Mucosa of descending colon (tissue), 3 donors: Measurements from ENCODE around the gene DNAH11. TPM values are rescaled to one million over a fixed set of nuclear protein-coding genes. Genes with fewer than 3 reads are reported as not detected.

Experiments
- ATAC-seq: fragments of 200-7000 bp; cut with Tn5 transposase; one replicate; pipeline ENCODE4 v1.9.1; 2020; ENCODE audit warnings: mild to moderate bottlenecking, moderate library complexity
- DNase-seq, 3 donors: peaks; one replicate each; pipeline ENCODE4 v3.0.0-alpha.2; 2020
- H3K36me3 ChIP-seq: fragments of 200-600 bp; one replicate; pipeline ENCODE4 v1.8.0; 2021; ENCODE audit warnings: low read depth, mild to moderate bottlenecking
- H3K4me1 ChIP-seq: fragments of 200-600 bp; one replicate; pipeline ENCODE4 v1.8.0; 2021; ENCODE audit warnings: low read depth, mild to moderate bottlenecking
- H3K4me3 ChIP-seq: fragments of 200-600 bp; one replicate; pipeline ENCODE4 v1.8.0; 2021; ENCODE audit warnings: mild to moderate bottlenecking
- H3K9me3 ChIP-seq: fragments of 200-600 bp; one replicate; pipeline ENCODE4 v1.8.0; 2021; ENCODE audit warnings: mild to moderate bottlenecking
- intact Hi-C, 2 donors: fragments of 100-400 bp; cut with DNase I in 1 of 2; cut with micrococcal nuclease in 1 of 2; formaldehyde crosslinking; loops; one replicate each; pipeline versions ENCODE4 v1.11.0 to v1.11.1; 2022; cut with DNase I, micrococcal nuclease
- total RNA-seq, 3 donors: library from RNA; stranded (reverse); fragmentation: NEBNext Ultra II Directional in 2 of 3; extraction: Animal tissue kit (Norgen Biotek cat#: 25700) in 2 of 3; gene quantifications; one replicate each; pipeline versions ENCODE4 v1.2.1 to v1.2.4, GENCODE V29; 2021 to 2023
- TF ChIP-seq, protein P1 (sequence below): fragments of 200-600 bp; IDR thresholded peaks from one replicate; pipeline ENCODE4 v1.8.0; 2022; ENCODE audit warnings: antibody characterized with exemption, mild to moderate bottlenecking
- donor health status: DM: no; HTN: no; CAD: no; lungs with moderate emphysema.
- donor health status: DM: no; HTN: no; CAD: no.
- donor health status: DM: no; HTN: yes; CAD: no.

The DNAH11 gene
- total RNA-seq, 3 donors from 2014 or later = 0.02 to 0.47 (median 0.03) TPM

DNA sequence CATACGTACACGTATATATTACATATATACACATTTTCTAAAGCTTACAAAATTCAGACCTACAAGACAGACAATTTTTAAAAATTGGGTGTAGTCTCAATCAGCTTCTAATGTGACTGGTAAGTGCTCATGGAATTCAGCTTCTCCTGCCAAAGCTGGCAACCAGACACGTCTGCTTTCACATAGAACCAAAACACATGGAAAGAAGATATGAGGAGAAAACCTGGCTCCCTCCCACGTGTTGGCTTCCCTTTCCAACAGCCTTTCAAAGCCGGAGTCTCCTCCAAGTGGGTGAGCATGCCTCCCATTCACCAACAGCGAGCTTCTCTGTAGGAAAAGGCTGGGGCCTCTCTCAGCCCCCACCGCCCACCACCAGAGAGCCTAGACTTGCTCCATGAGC lies 369.5 kb downstream of the DNAH11 start:
- Histone ChIP-seq H3K9me3 (no peaks in the 10 kb centered on the region), H3K36me3 (no peaks in the 10 kb centered on the region), H3K4me1 (no peaks in the 10 kb centered on the region), H3K4me3 (no peak overlapping the region)
- intact Hi-C loops = no loop called here
- DNase-seq (no peak), ATAC-seq (no peak)
- TF ChIP-seq, protein P1, sequence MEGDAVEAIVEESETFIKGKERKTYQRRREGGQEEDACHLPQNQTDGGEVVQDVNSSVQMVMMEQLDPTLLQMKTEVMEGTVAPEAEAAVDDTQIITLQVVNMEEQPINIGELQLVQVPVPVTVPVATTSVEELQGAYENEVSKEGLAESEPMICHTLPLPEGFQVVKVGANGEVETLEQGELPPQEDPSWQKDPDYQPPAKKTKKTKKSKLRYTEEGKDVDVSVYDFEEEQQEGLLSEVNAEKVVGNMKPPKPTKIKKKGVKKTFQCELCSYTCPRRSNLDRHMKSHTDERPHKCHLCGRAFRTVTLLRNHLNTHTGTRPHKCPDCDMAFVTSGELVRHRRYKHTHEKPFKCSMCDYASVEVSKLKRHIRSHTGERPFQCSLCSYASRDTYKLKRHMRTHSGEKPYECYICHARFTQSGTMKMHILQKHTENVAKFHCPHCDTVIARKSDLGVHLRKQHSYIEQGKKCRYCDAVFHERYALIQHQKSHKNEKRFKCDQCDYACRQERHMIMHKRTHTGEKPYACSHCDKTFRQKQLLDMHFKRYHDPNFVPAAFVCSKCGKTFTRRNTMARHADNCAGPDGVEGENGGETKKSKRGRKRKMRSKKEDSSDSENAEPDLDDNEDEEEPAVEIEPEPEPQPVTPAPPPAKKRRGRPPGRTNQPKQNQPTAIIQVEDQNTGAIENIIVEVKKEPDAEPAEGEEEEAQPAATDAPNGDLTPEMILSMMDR = no peak

DNA sequence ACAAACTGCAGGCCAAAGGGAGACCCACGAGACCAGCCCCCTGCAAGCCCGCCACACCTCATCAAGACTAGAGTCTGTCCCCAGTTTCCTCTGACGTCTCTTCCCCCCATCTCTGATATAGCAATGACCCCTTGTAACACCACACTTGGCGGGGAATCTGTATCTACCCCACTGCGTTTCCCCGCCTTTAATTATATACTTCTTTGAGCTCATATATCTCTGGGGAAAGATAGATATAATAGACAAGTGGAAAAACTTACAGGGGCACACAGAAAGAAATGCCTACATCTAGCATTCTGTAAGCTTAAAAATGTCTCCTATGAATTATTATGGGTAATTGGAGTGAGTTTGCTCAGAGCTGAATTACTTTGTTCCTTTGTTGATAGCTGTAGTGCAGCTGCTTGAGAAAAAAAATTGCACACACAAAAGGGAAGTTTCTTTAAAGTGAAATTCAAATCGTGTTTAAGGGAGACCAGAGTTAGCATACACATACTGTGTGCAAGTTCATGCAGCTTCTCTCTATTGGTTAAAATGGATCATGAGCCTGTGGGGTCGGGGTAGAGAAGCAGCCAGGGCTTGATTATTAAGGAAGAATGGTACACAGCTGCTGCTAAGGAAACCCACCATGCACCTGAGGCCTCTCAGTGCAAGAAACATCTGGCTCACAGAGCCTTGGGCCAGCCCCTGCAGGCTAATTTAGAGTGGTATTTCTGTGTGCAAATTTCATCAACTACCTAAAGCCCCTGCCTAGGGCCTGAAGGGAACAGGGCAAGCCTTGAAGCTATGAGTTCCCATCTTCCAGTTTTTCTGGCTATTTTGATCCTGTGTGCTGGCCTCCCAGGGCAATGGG lies 370.3 kb downstream of the DNAH11 start:
- intact Hi-C loops = no loop called here
- no peaks in the 10 kb centered on the region for H3K9me3 ChIP-seq
- no peak for DNase-seq
- no peak for ATAC-seq
- no peaks in the 10 kb centered on the region for H3K36me3 ChIP-seq
- H3K4me3 ChIP-seq = no peak overlapping the region
- no peaks in the 10 kb centered on the region for H3K4me1 ChIP-seq
- TF ChIP-seq, protein P1 = no peak

DNA sequence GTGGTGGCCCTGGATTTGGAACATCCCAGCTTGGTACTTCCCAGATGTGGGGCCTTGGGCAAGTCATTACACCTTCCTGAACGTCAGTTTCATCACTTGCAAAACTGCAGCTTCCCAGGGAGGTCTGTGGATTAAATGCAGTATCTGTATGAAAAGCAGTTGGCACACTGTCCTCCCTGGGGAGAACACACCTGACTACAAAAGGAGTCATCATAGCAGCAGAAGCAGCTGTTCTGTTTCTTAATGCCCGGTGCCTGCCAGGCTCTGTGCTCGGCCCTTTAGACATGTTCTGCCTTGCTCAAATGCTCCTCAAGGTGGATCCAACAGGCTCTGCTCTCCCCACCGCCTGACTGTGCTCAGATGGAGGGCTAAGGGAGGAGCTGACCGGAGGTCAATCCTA lies 371.8 kb downstream of the DNAH11 start:
- no peaks in the 10 kb centered on the region for H3K9me3 ChIP-seq
- no peak for DNase-seq

DNA sequence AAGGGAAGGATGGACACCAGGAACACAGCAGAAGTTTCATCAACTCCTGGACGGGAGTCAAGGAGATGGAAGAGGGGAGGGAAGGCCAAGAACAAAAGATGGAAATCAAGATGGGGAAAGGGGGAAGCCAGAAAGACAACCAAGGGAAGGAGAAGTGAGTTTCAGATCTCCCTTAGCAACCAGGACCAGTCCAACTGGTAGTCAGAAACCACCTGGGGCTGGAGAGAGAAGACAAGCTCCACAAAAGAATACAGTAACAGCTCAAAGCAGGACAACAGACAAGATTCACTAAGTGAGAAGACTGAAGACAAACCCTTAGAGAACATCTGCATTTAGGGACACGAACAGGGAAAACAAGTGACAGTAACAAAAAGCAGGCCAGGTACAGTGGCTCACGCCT lies 372.3 kb downstream of the DNAH11 start:
- ATAC-seq = no peak
- no peak overlapping the region for H3K4me3 ChIP-seq

More for the DNA sequence above, 371.8 kb downstream of the DNAH11 start:
- intact Hi-C loops = no loop called here
- Histone ChIP-seq H3K4me1 (no peaks in the 10 kb centered on the region), H3K36me3 (no peaks in the 10 kb centered on the region), H3K4me3 (no peak overlapping the region)
- no peak for ATAC-seq
- TF ChIP-seq, protein P1 = no peak

DNA sequence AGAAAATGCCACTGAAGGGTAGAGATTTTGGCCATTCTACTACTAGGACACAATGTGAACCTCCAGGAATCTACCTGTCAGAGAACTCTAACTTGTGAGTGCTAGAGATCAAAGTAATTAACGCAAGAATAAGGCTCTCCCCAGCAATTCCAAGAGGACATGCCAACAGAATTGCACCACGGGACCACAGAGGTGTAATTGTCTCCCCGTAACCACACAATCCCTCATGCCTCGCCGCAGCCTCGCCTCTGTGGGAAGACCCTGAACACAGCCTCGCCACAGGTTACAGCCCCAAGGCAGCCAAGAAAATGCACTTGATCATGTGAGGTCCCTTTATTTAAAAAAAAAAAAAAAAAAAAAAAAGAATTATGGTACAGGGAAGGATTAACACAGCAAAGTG lies 373.3 kb downstream of the DNAH11 start:
- Histone ChIP-seq H3K4me1 (no peaks in the 10 kb centered on the region), H3K4me3 (no peak overlapping the region), H3K9me3 (no peaks in the 10 kb centered on the region), H3K36me3 (no peaks in the 10 kb centered on the region)
- TF ChIP-seq, protein P1 = no peak
- intact Hi-C loops = no loop called here
- no peak for DNase-seq
- no peak for ATAC-seq

More for the DNA sequence above, 372.3 kb downstream of the DNAH11 start:
- TF ChIP-seq, protein P1 = no peak
- no peak for DNase-seq
- Histone ChIP-seq H3K36me3 (no peaks in the 10 kb centered on the region), H3K9me3 (no peaks in the 10 kb centered on the region), H3K4me1 (no peaks in the 10 kb centered on the region)
- intact Hi-C loops = no loop called here
